Breast epithelium (tissue), 4 donors: ENCODE results near the gene RAP1GAP2. TPM values are rescaled to one million over a fixed set of nuclear protein-coding genes. Genes with fewer than 3 reads are reported as not detected.
A peak's percentile ranks its signal among the peaks of the same experiment; 100 is the strongest.

Experiments used
- DNase-seq, 2 donors: peaks; one replicate each; pipeline ENCODE4 v3.0.0-alpha.2; 2019; ENCODE audit warnings: low spot score in 2 of 2
- H3K27ac ChIP-seq, 2 donors: fragments of 200-600 bp; sonication (generic) in 1 of 2; one replicate each; pipeline ENCODE4 v1.5.1; 2016 to 2019; ENCODE audit warnings: mild to moderate bottlenecking in 1 of 2
- H3K27me3 ChIP-seq, 2 donors: fragments of 200-600 bp; sonication (generic) in 1 of 2; one replicate each; pipeline versions ENCODE4 v1.5.1 to v1.6.0; 2017 to 2019; ENCODE audit warnings: control low read depth in 1 of 2, mild to moderate bottlenecking in 1 of 2
- H3K36me3 ChIP-seq: fragments of 200-600 bp; one replicate; pipeline ENCODE4 v1.5.1; 2019
- H3K4me1 ChIP-seq, 2 donors: fragments of 200-600 bp; sonication (generic); one replicate each; pipeline ENCODE4 v1.5.1; 2016 to 2019; ENCODE audit warnings: control low read depth in 1 of 2
- H3K4me3 ChIP-seq, 3 donors: fragments of 200-600 bp; sonication (generic); 1 replicate in 2 of 3; 2 replicates in 1 of 3; pipeline ENCODE4 v1.5.1; 2016 to 2019; ENCODE audit warnings: mild to moderate bottlenecking in 3 of 3, moderate library complexity in 2 of 3
- H3K9me3 ChIP-seq, 2 donors: fragments of 200-600 bp; sonication (generic) in 1 of 2; one replicate each; pipeline ENCODE4 v1.5.1; 2016 to 2019; ENCODE audit warnings: control low read depth in 1 of 2
- CTCF ChIP-seq, 3 donors: fragments of 450-650 bp; IDR thresholded peaks; one replicate each; pipeline ENCODE4 v1.5.1; 2016 to 2017; ENCODE audit warnings: antibody characterized with exemption in 3 of 3, mild to moderate bottlenecking in 3 of 3, moderate library complexity in 3 of 3
- POLR2A ChIP-seq: fragments of 450-650 bp; IDR thresholded peaks from one replicate; pipeline ENCODE4 v1.6.1; 2016; ENCODE audit warnings: antibody characterized with exemption, mild to moderate bottlenecking, moderate library complexity
- POLR2AphosphoS5 ChIP-seq, 3 donors: sonication (generic); formaldehyde crosslinking; IDR thresholded peaks; one replicate each; pipeline ENCODE4 v1.6.1; 2017; ENCODE audit warnings: antibody characterized with exemption in 3 of 3
- intact Hi-C: fragments of 100-400 bp; cut with DNase I; formaldehyde crosslinking; loops from one replicate; pipeline ENCODE4 v1.15.1; 2023; ENCODE audit warnings: low total_unique reads
- total RNA-seq, 3 donors: library from RNA; depleted of rRNA; stranded (reverse); fragments of >200 nt; gene quantifications; one replicate each; pipeline ENCODE4 v1.1.0, GENCODE V29; 2016

The RAP1GAP2 gene
- total RNA-seq, 3 donors from 2014 or later = 5.3 to 23.4 (median 10.8) TPM

- peak overlapping the region; percentile 6 to 40 (median 32) for H3K4me3 ChIP-seq
- H3K9me3 ChIP-seq = no peaks in the 10 kb centered on the region
- H3K4me1 ChIP-seq = no peaks in the 10 kb centered on the region
- H3K36me3 ChIP-seq = no peaks in the 10 kb centered on the region
- intact Hi-C loops = no loop called here
- H3K27me3 ChIP-seq = no peaks in the 10 kb centered on the region
- DNase-seq = peak; percentile 61 to 77
- H3K27ac ChIP-seq = peak overlapping the region; percentile 75 to 81
- TF ChIP-seq POLR2A (no peak), POLR2AphosphoS5 (IDR thresholded peaks at IDR 0.05) (no peak), CTCF (IDR thresholded peaks at IDR 0.05) (no peak)
Observed at GRCh38 chr17:2940352-2940751, 144.1 kb downstream of the RAP1GAP2 start.

DNA sequence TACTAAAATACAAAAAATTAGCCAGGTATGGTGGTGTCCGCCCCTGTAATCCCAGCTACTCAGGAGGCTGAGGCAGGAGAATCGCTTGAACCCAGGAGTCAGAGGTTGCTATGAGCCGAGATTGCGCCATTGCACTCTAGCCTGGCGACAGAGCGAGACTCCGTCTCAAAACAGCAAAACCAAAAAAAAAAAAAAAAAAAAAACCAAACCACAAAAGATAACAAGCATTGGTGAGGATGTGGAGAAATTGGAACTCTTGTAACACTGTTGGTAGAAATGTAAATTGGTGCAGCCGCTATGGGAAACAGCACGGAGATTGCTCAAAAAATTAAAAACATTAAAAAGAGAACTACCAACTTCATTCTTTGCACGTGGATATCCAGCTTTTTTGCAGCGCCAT lies 147.7 kb downstream of the RAP1GAP2 start:
- no peak overlapping the region for H3K27ac ChIP-seq
- no peak for DNase-seq
- H3K36me3 ChIP-seq = no peaks in the 10 kb centered on the region
- H3K4me3 ChIP-seq = no peak overlapping the region
- TF ChIP-seq CTCF (IDR thresholded peaks at IDR 0.05) (no peak), POLR2AphosphoS5 (IDR thresholded peaks at IDR 0.05) (no peak), POLR2A (no peak)
- intact Hi-C loops = no loop called here
- H3K9me3 ChIP-seq = no peaks in the 10 kb centered on the region
- no peaks in the 10 kb centered on the region for H3K4me1 ChIP-seq
- no peaks in the 10 kb centered on the region for H3K27me3 ChIP-seq

DNA sequence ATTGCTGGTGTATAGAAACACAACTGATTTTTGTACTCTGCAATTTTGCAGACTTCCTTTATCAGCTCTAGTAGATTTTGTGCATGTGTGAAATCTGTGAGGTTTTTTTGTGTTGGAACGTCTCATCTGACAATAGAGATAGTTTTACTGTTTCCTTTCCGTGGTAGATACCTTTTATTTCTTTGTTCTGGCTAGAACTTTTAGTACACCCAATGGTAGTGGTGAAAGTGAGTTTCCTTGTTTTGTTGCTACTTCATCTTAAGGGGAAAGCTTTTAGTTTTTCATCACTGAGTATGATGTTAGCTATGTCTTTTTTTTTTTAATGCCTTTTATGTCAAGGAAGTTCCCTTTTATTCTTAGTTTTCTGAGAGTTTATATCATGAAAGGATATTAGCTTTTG lies 149.1 kb downstream of the RAP1GAP2 start:
- no peak overlapping the region for H3K27ac ChIP-seq
- no peaks in the 10 kb centered on the region for H3K36me3 ChIP-seq
- no peaks in the 10 kb centered on the region for H3K9me3 ChIP-seq
- TF ChIP-seq CTCF (IDR thresholded peaks at IDR 0.05) (no peak), POLR2A (no peak), POLR2AphosphoS5 (IDR thresholded peaks at IDR 0.05) (no peak)
- no peaks in the 10 kb centered on the region for H3K27me3 ChIP-seq
- intact Hi-C loops = no loop called here
- DNase-seq = no peak
- H3K4me3 ChIP-seq = no peak overlapping the region
- no peaks in the 10 kb centered on the region for H3K4me1 ChIP-seq

GRCh38 chr17:2946144-2946543 lies 149.9 kb downstream of the RAP1GAP2 start:
- H3K36me3 ChIP-seq = no peaks in the 10 kb centered on the region
- H3K4me1 ChIP-seq = no peaks in the 10 kb centered on the region
- H3K4me3 ChIP-seq = no peak overlapping the region
- no peak overlapping the region for H3K27ac ChIP-seq
- TF ChIP-seq POLR2A (no peak), POLR2AphosphoS5 (IDR thresholded peaks at IDR 0.05) (no peak), CTCF (IDR thresholded peaks at IDR 0.05) (no peak)
- H3K27me3 ChIP-seq = no peaks in the 10 kb centered on the region
- DNase-seq = no peak
- intact Hi-C loops = no loop called here
- no peaks in the 10 kb centered on the region for H3K9me3 ChIP-seq

DNA sequence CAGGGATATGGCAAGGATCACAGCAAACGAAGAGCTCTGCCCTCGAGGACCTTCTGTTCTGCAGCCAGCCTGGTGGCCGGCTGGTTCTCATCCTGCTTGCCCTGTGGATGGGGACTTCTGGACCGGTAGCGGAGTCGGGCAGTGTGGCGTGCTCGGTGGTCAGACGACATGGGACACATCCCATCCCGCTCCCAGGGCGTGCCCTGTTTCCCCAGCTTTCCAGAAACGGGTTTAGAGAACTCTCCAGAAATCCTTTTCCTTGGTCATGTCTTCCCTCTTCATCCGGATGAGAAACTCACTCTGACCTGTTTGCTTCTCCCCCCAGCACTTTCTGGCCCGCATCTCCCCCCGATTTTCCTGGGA lies 151.3 kb downstream of the RAP1GAP2 start:
- TF ChIP-seq POLR2AphosphoS5 (IDR thresholded peaks at IDR 0.05) (no peak), CTCF (IDR thresholded peaks at IDR 0.05) (no peak), POLR2A (no peak)
- Histone ChIP-seq H3K9me3 (no peaks in the 10 kb centered on the region), H3K27ac (no peak overlapping the region), H3K4me3 (no peak overlapping the region), H3K4me1 (no peaks in the 10 kb centered on the region), H3K36me3 (no peaks in the 10 kb centered on the region), H3K27me3 (no peaks in the 10 kb centered on the region)
- no peak for DNase-seq
- intact Hi-C loops = no loop called here
